Measurements from ENCODE around the gene CAMSAP2. TPM values are rescaled to one million over a fixed set of nuclear protein-coding genes. Genes with fewer than 3 reads are reported as not detected.

The CAMSAP2 gene
- total and polyA plus RNA-seq, 10 of the 15 experiments (the other 5 are each of a cell fraction or from before 2014, with no cell fraction given): 3.9 to 19.8 (median 8.0) TPM

GRCh38 chr1:200819726-200820125 is 81.0 kb downstream of the CAMSAP2 start:
- FAIRE-seq (no peak), ATAC-seq (no peak), DNase-seq (ENCODE audit: low read depth, low spot score) (no peak)
- in situ Hi-C loops (cut with MboI): no loop called here
- no peak for TF ChIP-seq BMI1 (IDR thresholded peaks at IDR 0.05; ENCODE audit: borderline replicate concordance)
- TF ChIP-seq, protein P1, sequence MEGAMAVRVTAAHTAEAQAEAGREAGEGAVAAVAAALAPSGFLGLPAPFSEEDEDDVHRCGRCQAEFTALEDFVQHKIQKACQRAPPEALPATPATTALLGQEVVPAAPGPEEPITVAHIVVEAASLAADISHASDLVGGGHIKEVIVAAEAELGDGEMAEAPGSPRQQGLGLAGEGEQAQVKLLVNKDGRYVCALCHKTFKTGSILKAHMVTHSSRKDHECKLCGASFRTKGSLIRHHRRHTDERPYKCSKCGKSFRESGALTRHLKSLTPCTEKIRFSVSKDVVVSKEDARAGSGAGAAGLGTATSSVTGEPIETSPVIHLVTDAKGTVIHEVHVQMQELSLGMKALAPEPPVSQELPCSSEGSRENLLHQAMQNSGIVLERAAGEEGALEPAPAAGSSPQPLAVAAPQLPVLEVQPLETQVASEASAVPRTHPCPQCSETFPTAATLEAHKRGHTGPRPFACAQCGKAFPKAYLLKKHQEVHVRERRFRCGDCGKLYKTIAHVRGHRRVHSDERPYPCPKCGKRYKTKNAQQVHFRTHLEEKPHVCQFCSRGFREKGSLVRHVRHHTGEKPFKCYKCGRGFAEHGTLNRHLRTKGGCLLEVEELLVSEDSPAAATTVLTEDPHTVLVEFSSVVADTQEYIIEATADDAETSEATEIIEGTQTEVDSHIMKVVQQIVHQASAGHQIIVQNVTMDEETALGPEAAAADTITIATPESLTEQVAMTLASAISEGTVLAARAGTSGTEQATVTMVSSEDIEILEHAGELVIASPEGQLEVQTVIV (IDR thresholded peaks at IDR 0.05; ENCODE audit: borderline replicate concordance, partially characterized antibody): no peak
- no peak for TF ChIP-seq SMC3 (IDR thresholded peaks at IDR 0.05; ENCODE audit: borderline replicate concordance, low read length)
- no peak for TF ChIP-seq SREBF1 (IDR thresholded peaks at IDR 0.05; ENCODE audit: low read length)
- TF ChIP-seq, protein P2, sequence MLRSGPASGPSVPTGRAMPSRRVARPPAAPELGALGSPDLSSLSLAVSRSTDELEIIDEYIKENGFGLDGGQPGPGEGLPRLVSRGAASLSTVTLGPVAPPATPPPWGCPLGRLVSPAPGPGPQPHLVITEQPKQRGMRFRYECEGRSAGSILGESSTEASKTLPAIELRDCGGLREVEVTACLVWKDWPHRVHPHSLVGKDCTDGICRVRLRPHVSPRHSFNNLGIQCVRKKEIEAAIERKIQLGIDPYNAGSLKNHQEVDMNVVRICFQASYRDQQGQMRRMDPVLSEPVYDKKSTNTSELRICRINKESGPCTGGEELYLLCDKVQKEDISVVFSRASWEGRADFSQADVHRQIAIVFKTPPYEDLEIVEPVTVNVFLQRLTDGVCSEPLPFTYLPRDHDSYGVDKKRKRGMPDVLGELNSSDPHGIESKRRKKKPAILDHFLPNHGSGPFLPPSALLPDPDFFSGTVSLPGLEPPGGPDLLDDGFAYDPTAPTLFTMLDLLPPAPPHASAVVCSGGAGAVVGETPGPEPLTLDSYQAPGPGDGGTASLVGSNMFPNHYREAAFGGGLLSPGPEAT (IDR thresholded peaks at IDR 0.05; ENCODE audit: low read depth): no peak
- no peak for TF ChIP-seq ZNF687 (IDR thresholded peaks at IDR 0.05)
- no peak for TF ChIP-seq FOXK2 (IDR thresholded peaks at IDR 0.05)
- TF ChIP-seq DPF2 (IDR thresholded peaks at IDR 0.05): no peak
- no peak for TF ChIP-seq IKZF2 (IDR thresholded peaks at IDR 0.05)
- Histone ChIP-seq H3K36me3 (ENCODE audit: control insufficient read depth in 2 of 2, insufficient read depth in 2 of 2, low read length in 1 of 2) (no peaks in the 10 kb centered on the region), H3K4me3 (no peak overlapping the region), H3K79me2 (ENCODE audit: control insufficient read depth, insufficient read depth, low read length) (no peaks in the 10 kb centered on the region), H3K27ac (ENCODE audit: control insufficient read depth, insufficient read depth) (no peak overlapping the region), H3K9ac (ENCODE audit: control insufficient read depth, insufficient read depth, low read length) (no peak overlapping the region), H2AFZ (ENCODE audit: control insufficient read depth, low read depth, low read length) (no peak overlapping the region), H3K9me3 (replicated peaks; ENCODE audit: control insufficient read depth, insufficient read depth, low read length) (no peaks in the 10 kb centered on the region), H3K4me1 (ENCODE audit: control insufficient read depth, insufficient read depth, low read length) (no peaks in the 10 kb centered on the region), H4K20me1 (ENCODE audit: control insufficient read depth, insufficient read depth) (no peaks in the 10 kb centered on the region), H3K4me2 (ENCODE audit: control insufficient read depth, insufficient read depth) (no peak overlapping the region), H3K27me3 (replicated peaks in 1 of 2; ENCODE audit: control insufficient read depth in 2 of 2, insufficient read depth in 2 of 2, low read length in 1 of 2) (no peaks in the 10 kb centered on the region)
- RAD21 ChIA-PET (ENCODE audit: unreplicated experiment): no interaction called here
- POLR2A ChIA-PET: interaction anchor here (1.0 kb wide), 1 partner anchor 150 kb away, joined by 4 read pairs; the partner anchor contains the start of gene DDX59
- intact Hi-C loops (cut with micrococcal nuclease; ENCODE audit: unreplicated experiment): loop anchor here (10.0 kb wide), 1 partner anchor 225 kb away; no protein-coding TSS in a partner anchor
- 100% methylated on average over 2 of the region's 2 CpGs for WGBS (ENCODE audit: insufficient coverage, insufficient replicate concordance, low lambda C conversion rate, missing lambda C conversion rate)
- SMC1A ChIA-PET (ENCODE audit: uncharacterized antibody, unreplicated experiment): interaction anchor here (0.5 to 1.0 kb wide), 5 partner anchors 18 to 808 kb away, joined by 3 to 4 read pairs (median 3); no protein-coding TSS in a partner anchor
- CTCF ChIA-PET: interaction anchor here (0.6 to 1.9 kb wide), 3 partner anchors 14 to 961 kb away, joined by 3 to 7 read pairs (median 4); no protein-coding TSS in a partner anchor
- BruUV-seq (replicated peaks): no TSS peak

Measured in GM12878 (cell line).